HG02852 (cell line): Measurements from ENCODE around the gene ATAD1.

Source experiments
- ATAC-seq: cut with Tn5 transposase; IDR thresholded peaks from one replicate; pipeline ENCODE4 v1.9.1; 2021; ENCODE audit warnings: mild to moderate bottlenecking, moderate library complexity; ENCODE audit not compliant: unreplicated experiment

Gene ATAD1

DNA sequence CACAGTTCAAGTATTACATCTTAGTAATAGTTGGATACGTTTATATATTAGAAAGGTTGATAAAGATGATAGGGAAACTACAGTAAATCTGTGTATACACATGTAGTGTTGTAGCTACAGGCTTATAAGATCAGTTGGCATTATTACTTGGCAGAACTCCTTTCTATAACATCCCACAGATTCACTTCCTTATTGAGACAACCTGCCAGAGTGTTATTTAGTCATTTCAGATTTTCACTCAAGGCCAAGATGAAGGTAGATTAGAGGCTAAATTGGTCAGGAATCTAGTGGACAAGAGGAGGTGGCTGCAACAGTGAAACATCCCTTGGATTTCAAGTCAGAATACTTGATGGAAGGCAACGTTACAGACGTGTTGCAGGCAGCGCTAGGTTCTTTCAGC, 95.3 kb downstream of the ATAD1 start:
- ATAC-seq = no peak

DNA sequence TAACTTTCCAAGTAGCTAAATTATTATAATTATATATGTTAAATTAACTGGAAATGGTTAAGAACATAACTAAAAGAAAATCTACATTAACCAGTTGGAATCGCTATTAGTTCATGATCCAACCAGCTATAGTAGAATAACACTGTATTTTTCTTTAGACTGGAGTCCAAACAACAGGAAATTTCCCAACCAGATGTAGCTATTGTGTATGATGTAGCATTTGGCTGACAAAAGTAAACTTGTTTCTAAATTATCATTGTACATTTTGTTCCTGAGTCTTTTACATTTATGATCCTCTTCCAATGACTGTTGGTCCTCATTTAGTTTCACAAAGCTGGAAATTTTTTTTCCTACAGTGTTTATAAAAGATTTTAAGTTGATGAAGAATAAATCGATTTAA, 96.2 kb downstream of the ATAD1 start:
- ATAC-seq = no peak

DNA sequence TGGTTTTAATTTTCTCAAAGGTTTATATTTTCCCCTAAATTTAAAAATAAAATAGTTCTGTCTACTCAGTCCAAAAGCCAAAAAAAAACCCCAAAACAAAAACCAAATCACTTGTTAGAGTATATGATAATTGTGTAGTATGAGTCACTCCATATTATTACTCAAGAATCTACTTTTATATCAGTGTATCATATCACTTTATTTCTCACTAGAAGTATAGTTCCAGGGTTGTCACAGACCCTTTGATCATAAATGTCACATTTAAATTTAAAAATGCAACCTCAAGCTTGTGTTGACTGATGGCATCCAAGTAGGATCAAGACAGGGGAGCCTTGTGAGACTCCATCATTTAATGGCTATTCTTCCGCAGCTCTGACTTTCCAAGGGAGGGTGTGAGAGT, 97.4 kb downstream of the ATAD1 start:
- ATAC-seq = no peak

DNA sequence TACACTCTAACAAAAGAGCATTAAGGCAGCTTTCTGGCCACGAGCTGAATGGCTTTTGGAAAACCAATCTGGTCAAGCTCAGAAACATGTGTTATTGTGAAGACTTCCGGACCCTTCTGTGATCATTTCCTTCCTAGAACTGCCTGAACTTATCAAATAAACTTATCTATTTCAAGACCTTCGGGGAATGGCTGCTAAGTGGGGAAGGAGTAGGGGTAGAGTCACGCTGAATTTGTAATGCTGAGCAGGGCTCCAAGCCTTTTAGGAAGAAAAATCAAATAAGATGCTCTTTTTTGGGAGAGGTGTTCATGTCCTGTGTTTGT, 101.7 kb downstream of the ATAD1 start:
- no peak for ATAC-seq

DNA sequence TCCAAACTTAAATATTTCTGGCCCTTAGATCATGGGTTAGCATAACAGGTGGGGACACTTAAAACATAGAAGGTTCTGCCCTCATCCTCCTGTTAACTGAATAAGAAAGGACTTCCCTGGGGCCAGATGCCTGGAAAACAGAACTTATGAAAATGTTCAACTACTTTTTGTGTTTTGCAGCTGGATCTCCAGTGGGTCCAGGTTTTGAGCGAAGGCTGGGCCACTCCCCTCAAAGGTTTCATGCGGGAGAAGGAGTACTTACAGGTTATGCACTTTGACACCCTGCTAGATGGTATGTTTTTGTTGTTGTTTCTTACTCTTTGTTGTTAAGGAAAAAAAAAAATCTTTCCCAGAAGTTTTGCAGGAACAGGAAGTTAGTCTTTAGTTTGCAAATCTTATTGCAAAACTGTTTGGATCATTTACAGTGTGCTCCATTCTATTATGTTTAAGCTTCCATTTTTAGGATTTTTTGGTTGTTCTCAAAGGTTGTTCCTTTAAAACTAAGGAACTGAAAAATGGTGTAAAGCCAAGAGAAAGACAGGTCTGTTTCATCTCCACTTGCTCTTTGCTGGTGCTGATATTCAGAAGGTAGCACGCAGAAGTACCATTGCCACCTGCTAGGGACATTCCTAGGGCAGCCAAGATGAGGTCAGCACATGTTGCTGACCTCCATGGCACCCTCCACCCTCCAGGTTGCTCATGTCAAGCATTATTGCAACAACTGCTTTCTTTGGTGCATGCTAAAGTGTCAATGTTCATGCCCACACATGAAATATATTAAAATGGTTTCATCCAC, 102.3 kb downstream of the ATAD1 start:
- ATAC-seq = no peak

DNA sequence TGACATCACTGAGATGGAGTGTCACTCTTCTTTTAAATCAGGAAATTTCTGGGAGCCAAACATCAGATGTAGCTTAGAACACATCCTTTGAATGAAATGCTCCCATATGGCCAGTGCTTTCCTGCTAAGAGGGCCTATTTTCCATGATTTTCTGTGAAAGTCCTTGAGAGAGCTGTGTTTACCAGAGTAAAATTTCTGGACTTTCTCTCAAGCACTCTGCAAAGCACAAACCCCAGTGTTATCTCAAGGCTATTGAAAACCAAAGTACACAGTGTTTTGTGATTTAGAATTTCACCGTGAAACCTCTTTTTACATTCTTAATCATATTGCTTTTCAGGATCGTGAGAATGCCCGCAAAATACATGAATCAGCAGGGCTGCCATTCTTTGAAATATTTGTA, 104.3 kb downstream of the ATAD1 start:
- ATAC-seq = no peak

DNA sequence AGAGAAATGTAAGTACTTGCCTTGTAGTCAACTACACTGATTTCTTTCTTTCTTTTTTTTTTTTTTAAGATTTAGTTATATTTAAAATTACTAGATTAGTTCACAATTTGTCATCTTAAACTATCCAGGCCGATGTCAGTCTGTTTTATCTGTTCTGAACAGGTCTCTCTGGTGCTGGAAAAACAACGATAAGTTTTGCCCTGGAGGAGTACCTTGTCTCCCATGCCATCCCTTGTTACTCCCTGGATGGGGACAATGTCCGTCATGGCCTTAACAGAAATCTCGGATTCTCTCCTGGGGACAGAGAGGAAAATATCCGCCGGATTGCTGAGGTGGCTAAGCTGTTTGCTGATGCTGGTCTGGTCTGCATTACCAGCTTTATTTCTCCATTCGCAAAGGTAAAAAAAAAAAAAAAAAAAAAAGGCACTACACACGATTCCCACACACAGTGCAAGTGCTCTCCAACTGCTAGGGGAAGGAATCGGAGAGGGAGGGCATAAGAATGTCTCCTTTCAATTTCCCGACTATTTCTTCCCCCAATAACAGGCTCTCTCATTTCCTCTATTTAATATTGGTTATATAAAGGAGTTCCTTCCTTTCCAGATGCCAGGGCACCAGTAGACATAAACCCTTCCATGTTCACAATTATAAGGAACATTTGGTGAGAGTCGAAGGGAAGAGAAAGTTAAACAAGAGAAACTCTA, 105.0 kb downstream of the ATAD1 start:
- ATAC-seq = no peak

DNA sequence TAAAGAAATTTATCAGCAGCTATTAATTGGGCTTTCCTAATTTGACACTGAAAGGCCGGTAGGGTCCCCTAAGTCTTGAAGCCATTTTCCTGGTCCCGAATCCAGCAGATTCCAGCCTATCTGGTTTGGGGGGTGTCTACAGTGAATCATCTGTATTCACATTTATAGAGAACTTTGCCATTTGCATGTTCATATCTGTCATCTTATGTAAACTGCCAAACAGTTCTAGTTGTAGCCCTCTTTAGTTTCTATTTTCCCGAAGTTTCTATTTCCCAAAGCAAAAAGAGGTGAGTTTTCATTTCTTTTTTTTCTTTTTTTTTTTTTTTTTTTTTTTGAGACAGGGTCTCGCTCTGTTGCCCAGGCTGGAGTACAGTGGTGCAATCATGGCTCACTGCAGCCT, 110.8 kb downstream of the ATAD1 start:
- no peak for ATAC-seq

DNA sequence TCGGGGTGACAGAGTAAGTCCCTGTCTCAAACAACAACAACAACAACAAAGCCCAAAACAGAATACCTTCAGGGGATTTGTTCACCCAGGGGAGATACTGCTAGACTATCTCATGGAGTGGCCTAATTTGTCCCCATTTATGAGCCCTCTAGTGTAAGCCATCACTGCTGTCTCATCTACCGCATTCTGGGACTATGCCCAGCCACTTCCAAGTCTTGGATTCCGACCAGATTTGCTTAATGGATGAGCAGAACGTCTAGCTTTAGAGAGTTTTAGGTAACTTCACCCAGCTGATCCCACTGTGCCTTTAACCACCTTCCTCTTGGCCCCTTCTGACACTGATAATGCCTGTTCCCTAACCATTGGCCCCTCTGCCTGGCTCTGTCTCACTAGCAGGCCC, 111.3 kb downstream of the ATAD1 start:
- no peak for ATAC-seq

DNA sequence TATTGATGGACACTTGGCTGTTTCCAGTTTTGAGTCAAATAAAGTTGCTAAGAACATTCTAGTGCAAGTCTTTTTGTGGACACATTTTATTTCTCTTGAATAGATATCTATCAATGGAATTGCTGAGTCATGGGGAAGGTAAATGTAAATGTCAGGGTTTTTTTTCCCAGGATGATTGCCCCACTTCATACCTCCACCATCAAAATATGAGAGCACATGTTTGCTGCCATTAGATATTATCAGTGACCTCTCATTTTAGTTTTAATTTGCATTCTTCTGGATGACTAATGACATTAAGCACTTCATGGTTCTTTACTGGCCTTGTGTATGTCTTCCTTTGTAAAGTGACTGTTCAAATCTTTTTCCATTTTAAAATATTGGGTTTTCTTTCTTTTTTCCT, 112.7 kb downstream of the ATAD1 start:
- ATAC-seq = no peak

DNA sequence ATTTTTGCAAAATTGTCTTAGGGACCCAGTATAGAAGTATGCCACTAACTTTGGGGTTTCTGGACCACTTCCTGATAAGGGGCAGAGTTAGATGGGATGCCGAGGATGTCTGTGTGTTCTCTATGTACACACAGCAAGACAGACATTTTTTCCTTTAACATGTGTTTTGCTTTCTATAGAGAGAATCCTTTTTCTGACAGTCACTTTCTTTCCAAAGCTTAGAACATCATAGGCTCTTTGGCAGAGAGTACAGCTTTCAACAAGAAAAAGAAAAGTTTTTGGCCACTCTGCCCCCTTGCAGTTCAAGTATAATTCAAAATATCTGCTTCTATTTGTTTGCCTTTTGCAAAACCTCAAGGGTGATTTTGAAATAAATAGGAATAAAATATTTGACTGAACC, 114.3 kb downstream of the ATAD1 start:
- ATAC-seq = no peak

DNA sequence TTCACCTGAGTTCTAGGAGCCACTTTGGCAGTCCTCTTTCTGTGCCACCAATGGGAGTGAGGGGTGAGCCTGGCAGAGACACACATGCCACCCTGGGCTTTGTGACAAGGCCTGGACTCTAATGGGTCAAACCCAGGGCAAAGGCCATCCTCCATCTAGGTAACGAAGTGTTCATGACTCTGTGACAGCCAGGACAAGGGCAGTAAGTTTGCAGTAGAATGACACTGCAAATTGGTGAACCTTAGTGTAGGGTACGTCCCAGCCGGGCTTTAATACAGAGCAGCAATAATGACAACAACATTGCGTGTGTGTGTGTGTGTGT, 115.1 kb downstream of the ATAD1 start:
- ATAC-seq = no peak

DNA sequence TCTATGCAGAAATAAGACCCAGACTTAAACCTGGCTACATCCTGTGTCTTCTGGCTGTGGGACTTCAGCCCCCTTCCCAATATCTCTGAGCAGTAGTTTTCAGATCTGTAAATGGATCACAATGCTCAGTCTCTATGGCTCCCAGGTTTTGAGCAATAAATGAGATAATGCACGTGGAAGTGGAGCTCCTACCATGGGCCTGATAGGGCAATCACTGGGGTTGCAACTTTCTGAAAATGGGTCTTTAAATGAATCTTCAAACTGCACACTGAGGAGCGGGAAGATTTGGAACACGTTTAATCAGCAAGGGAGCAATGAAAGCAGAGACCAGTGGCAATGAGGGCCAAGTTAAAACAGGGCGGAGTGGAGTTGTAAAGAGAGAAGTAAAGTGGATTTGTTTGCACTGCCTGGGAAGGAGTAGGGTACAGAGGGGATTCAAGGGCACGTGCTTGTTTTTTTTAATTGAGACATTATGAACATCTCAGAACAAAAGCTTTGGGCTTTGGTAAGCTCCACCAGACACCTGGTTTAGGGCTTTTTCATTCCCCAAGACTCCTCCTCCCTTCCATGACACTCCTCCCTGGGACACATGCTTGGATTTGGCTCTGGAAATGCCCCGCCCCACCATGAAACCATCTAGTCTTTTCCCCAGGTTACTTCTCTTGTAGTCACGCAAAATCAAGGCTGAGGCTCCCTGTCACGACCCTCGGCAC, 115.6 kb downstream of the ATAD1 start:
- no peak for ATAC-seq
